Ovary (tissue), 3 donors: ENCODE results near the gene RASA3.

Experiments
- EP300 ChIP-seq: sonication (generic); formaldehyde crosslinking; IDR thresholded peaks from one replicate; pipeline ENCODE4 v1.6.1; 2017; ENCODE audit warnings: antibody characterized with exemption
- TF ChIP-seq, protein P1 (sequence below), 3 donors: fragments of 450-650 bp in 2 of 3; fragments of 200-600 bp in 1 of 3; IDR thresholded peaks; one replicate each; pipeline versions ENCODE4 v1.5.1 to v1.8.0; 2016 to 2022; ENCODE audit warnings: antibody characterized with exemption in 3 of 3, mild to moderate bottlenecking in 1 of 3
- donor health status: DM: no; HTN: no; CAD: no.

DNA sequence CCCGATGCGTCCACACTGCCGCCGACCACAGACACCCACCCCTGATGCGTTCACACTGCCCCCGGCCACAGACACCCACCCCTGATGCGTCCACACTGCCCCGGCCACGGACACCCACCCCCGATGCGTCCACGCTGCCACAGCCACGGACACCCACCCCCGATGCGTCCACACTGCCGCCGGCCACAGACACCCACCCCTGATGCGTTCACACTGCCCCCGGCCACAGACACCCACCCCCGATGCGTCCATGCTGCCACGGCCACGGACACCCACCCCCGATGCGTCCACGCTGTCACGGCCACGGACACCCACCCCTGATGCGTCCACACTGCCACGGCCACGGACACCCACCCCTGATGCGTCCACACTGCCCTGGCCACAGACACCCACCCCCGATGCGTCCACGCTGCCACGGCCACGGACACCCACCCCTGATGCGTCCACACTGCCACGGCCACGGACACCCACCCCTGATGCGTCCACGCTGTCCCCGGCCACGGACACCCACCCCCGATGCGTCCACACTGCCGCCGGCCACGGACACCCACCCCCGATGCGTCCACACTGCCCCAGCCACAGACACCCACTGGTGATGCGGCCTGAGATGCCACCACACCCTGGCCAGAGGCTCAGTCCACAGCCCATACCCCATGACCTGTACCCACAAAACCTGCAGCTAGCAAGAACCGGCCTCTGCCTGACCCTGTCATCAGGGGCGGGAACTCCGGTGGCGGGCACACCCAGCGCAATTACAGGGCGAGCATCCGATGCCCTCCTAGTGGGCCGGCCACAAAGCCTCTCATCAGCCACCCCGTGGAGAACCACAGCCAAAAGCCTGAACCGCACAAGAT is 28.4 kb downstream of the RASA3 start:
- TF ChIP-seq, protein P1, sequence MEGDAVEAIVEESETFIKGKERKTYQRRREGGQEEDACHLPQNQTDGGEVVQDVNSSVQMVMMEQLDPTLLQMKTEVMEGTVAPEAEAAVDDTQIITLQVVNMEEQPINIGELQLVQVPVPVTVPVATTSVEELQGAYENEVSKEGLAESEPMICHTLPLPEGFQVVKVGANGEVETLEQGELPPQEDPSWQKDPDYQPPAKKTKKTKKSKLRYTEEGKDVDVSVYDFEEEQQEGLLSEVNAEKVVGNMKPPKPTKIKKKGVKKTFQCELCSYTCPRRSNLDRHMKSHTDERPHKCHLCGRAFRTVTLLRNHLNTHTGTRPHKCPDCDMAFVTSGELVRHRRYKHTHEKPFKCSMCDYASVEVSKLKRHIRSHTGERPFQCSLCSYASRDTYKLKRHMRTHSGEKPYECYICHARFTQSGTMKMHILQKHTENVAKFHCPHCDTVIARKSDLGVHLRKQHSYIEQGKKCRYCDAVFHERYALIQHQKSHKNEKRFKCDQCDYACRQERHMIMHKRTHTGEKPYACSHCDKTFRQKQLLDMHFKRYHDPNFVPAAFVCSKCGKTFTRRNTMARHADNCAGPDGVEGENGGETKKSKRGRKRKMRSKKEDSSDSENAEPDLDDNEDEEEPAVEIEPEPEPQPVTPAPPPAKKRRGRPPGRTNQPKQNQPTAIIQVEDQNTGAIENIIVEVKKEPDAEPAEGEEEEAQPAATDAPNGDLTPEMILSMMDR (IDR thresholded peaks at IDR 0.05): no peak
- TF ChIP-seq EP300: no peak
